ENCODE results near the gene TAF10.

The TAF10 gene

GRCh38 chr11:6603287-6604080, 8.5 kb downstream of the TAF10 start, which contains the start of the genes ILK and RRP8:
Gene ILK (plus strand): TSS chr11:6603774. CDS start chr11:6604272, 498 bp downstream.
Gene RRP8 (minus strand): TSS chr11:6603616. CDS start chr11:6603502, 114 bp downstream.
- TF ChIP-seq, protein P1, sequence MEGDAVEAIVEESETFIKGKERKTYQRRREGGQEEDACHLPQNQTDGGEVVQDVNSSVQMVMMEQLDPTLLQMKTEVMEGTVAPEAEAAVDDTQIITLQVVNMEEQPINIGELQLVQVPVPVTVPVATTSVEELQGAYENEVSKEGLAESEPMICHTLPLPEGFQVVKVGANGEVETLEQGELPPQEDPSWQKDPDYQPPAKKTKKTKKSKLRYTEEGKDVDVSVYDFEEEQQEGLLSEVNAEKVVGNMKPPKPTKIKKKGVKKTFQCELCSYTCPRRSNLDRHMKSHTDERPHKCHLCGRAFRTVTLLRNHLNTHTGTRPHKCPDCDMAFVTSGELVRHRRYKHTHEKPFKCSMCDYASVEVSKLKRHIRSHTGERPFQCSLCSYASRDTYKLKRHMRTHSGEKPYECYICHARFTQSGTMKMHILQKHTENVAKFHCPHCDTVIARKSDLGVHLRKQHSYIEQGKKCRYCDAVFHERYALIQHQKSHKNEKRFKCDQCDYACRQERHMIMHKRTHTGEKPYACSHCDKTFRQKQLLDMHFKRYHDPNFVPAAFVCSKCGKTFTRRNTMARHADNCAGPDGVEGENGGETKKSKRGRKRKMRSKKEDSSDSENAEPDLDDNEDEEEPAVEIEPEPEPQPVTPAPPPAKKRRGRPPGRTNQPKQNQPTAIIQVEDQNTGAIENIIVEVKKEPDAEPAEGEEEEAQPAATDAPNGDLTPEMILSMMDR (IDR thresholded peaks at IDR 0.05; ENCODE audit: borderline replicate concordance, insufficient read depth, low read depth, low read length): no peak
- peak within 1 kb of the TSS; percentile 70 for H3K4me3 ChIP-seq (ENCODE audit: low read depth, low read length)

- H3K4me3 ChIP-seq (ENCODE audit: low read depth, low read length): peak overlapping the region; percentile 70
- TF ChIP-seq, protein P1 (IDR thresholded peaks at IDR 0.05; ENCODE audit: borderline replicate concordance, insufficient read depth, low read depth, low read length): no peak
Measured at GRCh38 chr11:6602096-6602940, 9.7 kb downstream of the TAF10 start.

DNA sequence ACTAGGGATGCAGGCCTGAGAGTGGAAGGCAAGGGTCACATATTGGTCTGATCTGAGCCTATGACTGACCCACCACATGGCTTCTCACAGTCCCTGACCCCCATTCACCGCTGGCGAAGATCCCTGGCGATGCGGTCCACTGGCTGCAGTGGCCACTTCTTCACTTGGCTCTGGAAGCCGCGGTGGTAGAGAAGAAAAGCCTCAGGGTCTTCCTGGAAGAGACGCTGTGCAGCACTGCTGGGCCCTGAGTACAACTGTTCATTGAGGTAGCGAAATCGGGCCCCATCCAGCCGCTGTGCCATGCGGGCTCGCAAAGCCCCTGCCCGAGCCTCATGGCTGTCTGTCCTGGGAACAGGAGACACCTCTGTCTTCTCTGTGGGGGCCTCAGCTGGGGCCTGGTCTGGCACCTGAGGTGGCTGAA, 11.0 kb downstream of the TAF10 start:
- TF ChIP-seq, protein P1 (IDR thresholded peaks at IDR 0.05; ENCODE audit: borderline replicate concordance, insufficient read depth, low read depth, low read length): no peak
- no peak overlapping the region for H3K4me3 ChIP-seq (ENCODE audit: low read depth, low read length)

GRCh38 chr11:6599881-6600390, 12.1 kb downstream of the TAF10 start:
- TF ChIP-seq, protein P1 (IDR thresholded peaks at IDR 0.05; ENCODE audit: borderline replicate concordance, insufficient read depth, low read depth, low read length): no peak
- H3K4me3 ChIP-seq (ENCODE audit: low read depth, low read length): no peak overlapping the region

DNA sequence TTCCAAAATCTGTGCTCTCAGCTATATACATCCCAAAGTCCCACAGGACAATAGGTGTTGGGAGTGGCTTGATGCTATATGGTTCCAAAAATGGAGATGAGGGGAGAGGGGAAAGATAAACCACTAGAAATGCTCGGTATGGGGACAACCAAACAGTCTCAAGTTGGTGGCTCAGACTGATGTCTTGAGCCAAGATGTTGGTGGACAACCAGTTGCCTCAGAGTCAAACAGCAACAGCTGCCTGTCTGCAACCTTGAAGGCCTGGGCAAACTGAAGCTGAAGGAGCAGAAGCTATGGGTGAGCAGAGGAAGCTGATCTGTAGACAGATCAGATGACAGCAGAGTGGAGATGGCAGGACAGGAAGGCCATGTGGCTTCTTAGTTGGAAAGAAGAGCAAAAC, 12.6 kb downstream of the TAF10 start:
- TF ChIP-seq, protein P1 (IDR thresholded peaks at IDR 0.05; ENCODE audit: borderline replicate concordance, insufficient read depth, low read depth, low read length): no peak
- no peak overlapping the region for H3K4me3 ChIP-seq (ENCODE audit: low read depth, low read length)

GRCh38 chr11:6598555-6598954, 13.5 kb downstream of the TAF10 start:
- no peak overlapping the region for H3K4me3 ChIP-seq (ENCODE audit: low read depth, low read length)
- TF ChIP-seq, protein P1 (IDR thresholded peaks at IDR 0.05; ENCODE audit: borderline replicate concordance, insufficient read depth, low read depth, low read length): no peak

Measured in GM12875 (cell line).